SK-N-SH (cell line): ENCODE results near the gene DNAJB6. TPM values are rescaled to one million over a fixed set of nuclear protein-coding genes. Genes with fewer than 3 reads are reported as not detected.

ENCODE experiments used
- CTCF ChIA-PET: fragments of 300-600, 350-600 bp; formaldehyde crosslinking; extraction: SDS; loops from one replicate; lab custom pipeline; 2021; lab: Yijun Ruan, JAX
- POLR2A ChIA-PET: fragments of 350-600 bp; sonication (Branson Sonifier 250); formaldehyde crosslinking; extraction: SDS; loops from one replicate; lab custom pipeline; 2020; ENCODE audit warnings: antibody characterized with exemption, inconsistent platforms; lab: Yijun Ruan, JAX
- DNase-seq: peaks from one replicate; pipeline ENCODE4 v3.0.0; 2012
- H2AFZ ChIP-seq: fragments of 200-600 bp; sonication (generic); 2 replicates; pipeline ENCODE4 v1.8.1; 2016; ENCODE audit warnings: antibody characterized with exemption, mild to moderate bottlenecking, low read depth
- H3F3A ChIP-seq: fragments of 200-600 bp; sonication (generic); replicated peaks from 2 replicates; pipeline ENCODE3; 2016; ENCODE audit warnings: antibody characterized with exemption, mild to moderate bottlenecking; ENCODE audit not compliant: insufficient read depth
- H3K27ac ChIP-seq, 2 experiments: fragments of 200-500 bp in 1 of 2; fragments of 200-600 bp in 1 of 2; sonication (Bioruptor generic) in 1 of 2; sonication (generic), shearing (Covaris generic) in 1 of 2; 2 replicates each; pipeline versions ENCODE4 v1.5.1 to v1.6.1; 2014 to 2016; ENCODE audit warnings: low read depth in 2 of 2, inconsistent platforms in 1 of 2, low read length in 1 of 2, mild to moderate bottlenecking in 1 of 2, mixed read lengths in 1 of 2
- H3K27me3 ChIP-seq: fragments of 200-600 bp; sonication (generic), shearing (Covaris generic); 2 replicates; pipeline ENCODE4 v1.6.1; 2016; ENCODE audit warnings: mixed run types; ENCODE audit not compliant: insufficient read depth
- H3K36me3 ChIP-seq, 2 experiments: fragments of 200-500 bp in 1 of 2; fragments of 200-600 bp in 1 of 2; sonication (Bioruptor generic) in 1 of 2; sonication (generic) in 1 of 2; replicated peaks in 1 of 2; 2 replicates each; pipeline versions ENCODE3 to v1.5.1; 2014 to 2016; ENCODE audit warnings: low read length in 1 of 2, mild to moderate bottlenecking in 1 of 2; ENCODE audit not compliant: insufficient read depth in 2 of 2, control insufficient read depth in 1 of 2
- H3K4me1 ChIP-seq, 2 experiments: fragments of 200-500 bp in 1 of 2; fragments of 200-600 bp in 1 of 2; sonication (Bioruptor generic) in 1 of 2; sonication (generic), shearing (Covaris generic) in 1 of 2; 2 replicates each; pipeline versions ENCODE4 v1.5.1 to v1.6.1; 2014 to 2016; ENCODE audit warnings: low read depth in 1 of 2, low read length in 1 of 2, mixed run types in 1 of 2; ENCODE audit not compliant: insufficient read depth in 2 of 2, control insufficient read depth in 1 of 2
- H3K4me2 ChIP-seq: fragments of 200-600 bp; sonication (generic), shearing (Covaris generic); 2 replicates; pipeline ENCODE4 v1.6.1; 2017; ENCODE audit warnings: mixed run types
- H3K4me3 ChIP-seq, 2 experiments: fragments of 200-500 bp in 1 of 2; fragments of 200-600 bp in 1 of 2; sonication (Bioruptor generic) in 1 of 2; sonication (generic), shearing (Covaris generic) in 1 of 2; 2 replicates each; pipeline versions ENCODE4 v1.5.1 to v1.8.1; 2014 to 2016; ENCODE audit warnings: low read depth in 2 of 2, inconsistent platforms in 1 of 2, low read length in 1 of 2, mild to moderate bottlenecking in 1 of 2, mixed read lengths in 1 of 2, moderate library complexity in 1 of 2
- H3K79me2 ChIP-seq: fragments of 200-600 bp; sonication (generic); 2 replicates; pipeline ENCODE4 v1.8.1; 2017; ENCODE audit warnings: mild to moderate bottlenecking; ENCODE audit not compliant: insufficient read depth
- H3K9ac ChIP-seq: fragments of 200-600 bp; sonication (generic); 2 replicates; pipeline ENCODE4 v1.6.1; 2017; ENCODE audit warnings: mixed run types
- H3K9me2 ChIP-seq: fragments of 200-600 bp; sonication (generic); 2 replicates; pipeline ENCODE4 v1.6.1; 2017; ENCODE audit warnings: mixed run types
- H3K9me3 ChIP-seq: fragments of 200-600 bp; sonication (generic); 2 replicates; pipeline ENCODE4 v1.6.1; 2017; ENCODE audit warnings: mixed run types, mild to moderate bottlenecking, moderate library complexity
- H4K20me1 ChIP-seq: fragments of 200-600 bp; sonication (generic); 2 replicates; pipeline ENCODE4 v1.6.1; 2017; ENCODE audit warnings: mild to moderate bottlenecking, mixed run types; ENCODE audit not compliant: insufficient read depth
- ELF1 ChIP-seq: IDR thresholded peaks from 2 replicates; pipeline ENCODE4 v1.4.0; 2012
- EP300 ChIP-seq, 2 experiments: IDR thresholded peaks; 2 replicates each; pipeline versions ENCODE4 v1.4.0 to v1.6.1; 2012; ENCODE audit warnings: borderline replicate concordance in 1 of 2, low read depth in 1 of 2, low read length in 1 of 2
- JUND ChIP-seq: IDR thresholded peaks from 2 replicates; pipeline ENCODE4 v1.4.0; 2012
- MEF2A ChIP-seq: IDR thresholded peaks from 2 replicates; pipeline ENCODE4 v1.4.0; 2012; ENCODE audit warnings: low read depth, borderline replicate concordance
- NFIC ChIP-seq: IDR thresholded peaks from 2 replicates; pipeline ENCODE4 v1.4.0; 2012; ENCODE audit warnings: borderline replicate concordance
- PBX3 ChIP-seq: IDR thresholded peaks from 2 replicates; pipeline ENCODE4; 2012
- RAD21 ChIP-seq: IDR thresholded peaks from 2 replicates; pipeline ENCODE4 v1.6.1; 2012; ENCODE audit warnings: mild to moderate bottlenecking, low read length
- USF1 ChIP-seq: IDR thresholded peaks from 2 replicates; pipeline ENCODE4 v1.4.0; 2012; ENCODE audit warnings: low read depth, borderline replicate concordance
- YY1 ChIP-seq: IDR thresholded peaks from 2 replicates; pipeline ENCODE4 v1.4.0; 2012; ENCODE audit warnings: low read depth, mild to moderate bottlenecking
- WGBS: methylation state at CpG from one replicate; pipeline ENCODE4 v1.1.6; 2017; ENCODE audit warnings: low lambda C conversion rate; 5-methylcytosine and 5-hydroxymethylcytosine counted together
- polyA plus RNA-seq, 3 experiments: library from polyadenylated mRNA; depleted of rRNA; stranded (reverse); fragments of >200 nt; gene quantifications; 2 replicates each; pipeline ENCODE4 v1.2.3, GENCODE V29; 2012

DNAJB6 gene
- polyA plus RNA-seq, 1 of the 3 experiments (the other 2 are of a cell fraction) = 176 TPM

GRCh38 chr7:157399086-157399687, 62.4 kb downstream of the DNAJB6 start:
- peaks cover 32% of the 10 kb centered on the region for H3F3A ChIP-seq
- peak overlapping the region; percentile 67; the same call in 1 of the 2 replicates for H3K4me2 ChIP-seq
- H3K27ac ChIP-seq = peak overlapping the region; percentile 76 to 93
- peaks cover 9 to 30% of the 10 kb centered on the region in 2 experiments; a peak in 3 of 4 replicates for H3K4me1 ChIP-seq
- H3K9me2 ChIP-seq = no peaks in the 10 kb centered on the region
- H2AFZ ChIP-seq = no peak overlapping the region
- H3K9ac ChIP-seq = peak overlapping the region; percentile 50; the same call in 1 of the 2 replicates
- peak; percentile 10 for DNase-seq
- WGBS = 96% methylated on average over 17 of the region's 19 CpGs
- H3K27me3 ChIP-seq = no peaks in the 10 kb centered on the region
- H3K36me3 ChIP-seq = peaks cover 38 to 40% of the 10 kb centered on the region in 2 experiments
- POLR2A ChIA-PET = no interaction called here
- TF ChIP-seq JUND = no peak
- H4K20me1 ChIP-seq = 0 out of 2 replicates have a peak, but pooled peaks cover 6% of the 10 kb centered on the region
- CTCF ChIA-PET = interaction anchor here (1.0 to 7.4 kb wide), 5 partner anchors 11 to 1008 kb away, joined by 3 to 90 read pairs (median 6); no protein-coding TSS in a partner anchor
- no peak overlapping the region for H3K4me3 ChIP-seq
- peaks cover 79% of the 10 kb centered on the region for H3K79me2 ChIP-seq
- no peaks in the 10 kb centered on the region for H3K9me3 ChIP-seq

- H3K27me3 ChIP-seq = no peaks in the 10 kb centered on the region
- H3K27ac ChIP-seq = no peak overlapping the region
- peaks cover 17% of the 10 kb centered on the region for H4K20me1 ChIP-seq
- no peaks in the 10 kb centered on the region for H3K9me2 ChIP-seq
- H3K9me3 ChIP-seq = no peaks in the 10 kb centered on the region
- H3K4me2 ChIP-seq = no peak overlapping the region
- H3K9ac ChIP-seq = no peak overlapping the region
- H3K79me2 ChIP-seq = peaks cover 68% of the 10 kb centered on the region
- no peak for TF ChIP-seq ELF1
- no peak for TF ChIP-seq USF1
- TF ChIP-seq YY1 = no peak
- TF ChIP-seq EP300 (IDR thresholded peaks at IDR 0.05; ENCODE audit: borderline replicate concordance in 1 of 2, low read depth in 1 of 2, low read length in 1 of 2) = no peak
- peaks cover 9 to 35% of the 10 kb centered on the region in 2 experiments for H3K4me1 ChIP-seq
- POLR2A ChIA-PET = no interaction called here
- no peak overlapping the region for H3K4me3 ChIP-seq
- H3K36me3 ChIP-seq = peaks cover 36 to 40% of the 10 kb centered on the region in 2 experiments
- WGBS = 92% methylated on average over 38 of the region's 38 CpGs
- H2AFZ ChIP-seq = no peak overlapping the region
- CTCF ChIA-PET = interaction anchor here (7.4 kb wide), 1 partner anchor 12 kb away, joined by 90 read pairs; no protein-coding TSS in a partner anchor
- peak; percentile 36 for DNase-seq
- peaks cover 25% of the 10 kb centered on the region for H3F3A ChIP-seq
Measured at GRCh38 chr7:157400171-157400860, 63.5 kb downstream of the DNAJB6 start.

GRCh38 chr7:157401567-157402387, 65.0 kb downstream of the DNAJB6 start:
- DNase-seq = peak; percentile 37
- 95% methylated on average over 26 of the region's 29 CpGs for WGBS
- Histone ChIP-seq H3K4me3 (no peak overlapping the region), H3K27ac (no peak overlapping the region), H3K36me3 (peaks cover 31 to 46% of the 10 kb centered on the region in 2 experiments), H4K20me1 (peaks cover 32% of the 10 kb centered on the region), H3K79me2 (peaks cover 54% of the 10 kb centered on the region), H3K9me2 (no peaks in the 10 kb centered on the region), H3K9ac (no peak overlapping the region), H3F3A (peaks cover 20% of the 10 kb centered on the region), H2AFZ (no peak overlapping the region), H3K4me1 (peaks cover 9 to 46% of the 10 kb centered on the region in 2 experiments), H3K27me3 (no peaks in the 10 kb centered on the region)
- CTCF ChIA-PET = interaction anchor here (1.0 to 7.4 kb wide), 2 partner anchors 14 to 128 kb away, joined by 3 to 90 read pairs; no protein-coding TSS in a partner anchor
- TF ChIP-seq MEF2A (no peak), PBX3 (no peak), RAD21 (no peak), NFIC (no peak)
- TF ChIP-seq, all 33 proteins: peak for 0
- POLR2A ChIA-PET = no interaction called here
- Histone ChIP-seq H3K4me2 (no peak overlapping the region), H3K9me3 (no peaks in the 10 kb centered on the region)
